ENCODE measurements around the gene SUSD1. TPM values are rescaled to one million over a fixed set of nuclear protein-coding genes. Genes with fewer than 3 reads are reported as not detected.

SUSD1 gene
- polyA plus RNA-seq, 1 of the 3 experiments (the other 2 are of a cell fraction), result 8.2 TPM

DNA sequence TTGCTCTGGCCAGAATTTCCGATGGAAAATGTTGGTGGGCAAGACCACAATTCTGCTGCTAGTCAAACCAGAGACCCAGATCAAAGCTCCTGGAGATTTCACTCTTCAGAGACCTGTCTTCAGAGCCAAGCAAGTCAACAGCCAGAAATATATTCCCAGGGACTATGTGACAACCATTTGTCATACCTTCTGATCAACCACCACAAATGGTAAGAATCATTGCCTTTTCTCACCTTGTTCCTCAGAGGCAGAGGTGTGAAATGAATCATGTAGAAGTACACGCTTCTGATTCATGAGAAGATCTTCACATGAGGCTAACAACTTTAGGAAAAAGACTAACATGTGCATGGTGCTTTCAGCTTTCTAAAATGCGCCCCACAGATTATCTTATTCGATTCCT is 53.5 kb downstream of the SUSD1 start:
- H3K4me2 ChIP-seq, result no peak overlapping the region
- no peak for DNase-seq
- TF ChIP-seq, protein P1, sequence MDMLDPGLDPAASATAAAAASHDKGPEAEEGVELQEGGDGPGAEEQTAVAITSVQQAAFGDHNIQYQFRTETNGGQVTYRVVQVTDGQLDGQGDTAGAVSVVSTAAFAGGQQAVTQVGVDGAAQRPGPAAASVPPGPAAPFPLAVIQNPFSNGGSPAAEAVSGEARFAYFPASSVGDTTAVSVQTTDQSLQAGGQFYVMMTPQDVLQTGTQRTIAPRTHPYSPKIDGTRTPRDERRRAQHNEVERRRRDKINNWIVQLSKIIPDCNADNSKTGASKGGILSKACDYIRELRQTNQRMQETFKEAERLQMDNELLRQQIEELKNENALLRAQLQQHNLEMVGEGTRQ (IDR thresholded peaks at IDR 0.05; ENCODE audit: borderline replicate concordance, low read depth, low read length), result no peak
- TF ChIP-seq, protein P2, sequence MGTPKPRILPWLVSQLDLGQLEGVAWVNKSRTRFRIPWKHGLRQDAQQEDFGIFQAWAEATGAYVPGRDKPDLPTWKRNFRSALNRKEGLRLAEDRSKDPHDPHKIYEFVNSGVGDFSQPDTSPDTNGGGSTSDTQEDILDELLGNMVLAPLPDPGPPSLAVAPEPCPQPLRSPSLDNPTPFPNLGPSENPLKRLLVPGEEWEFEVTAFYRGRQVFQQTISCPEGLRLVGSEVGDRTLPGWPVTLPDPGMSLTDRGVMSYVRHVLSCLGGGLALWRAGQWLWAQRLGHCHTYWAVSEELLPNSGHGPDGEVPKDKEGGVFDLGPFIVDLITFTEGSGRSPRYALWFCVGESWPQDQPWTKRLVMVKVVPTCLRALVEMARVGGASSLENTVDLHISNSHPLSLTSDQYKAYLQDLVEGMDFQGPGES (IDR thresholded peaks at IDR 0.05; ENCODE audit: low read depth, low read length), result no peak
- TF ChIP-seq FOXM1 (IDR thresholded peaks at IDR 0.05; ENCODE audit: low read depth), result no peak
- TF ChIP-seq EZH2phosphoT487 (IDR thresholded peaks at IDR 0.05; ENCODE audit: borderline replicate concordance, low read depth), result no peak
- TF ChIP-seq, protein P3, sequence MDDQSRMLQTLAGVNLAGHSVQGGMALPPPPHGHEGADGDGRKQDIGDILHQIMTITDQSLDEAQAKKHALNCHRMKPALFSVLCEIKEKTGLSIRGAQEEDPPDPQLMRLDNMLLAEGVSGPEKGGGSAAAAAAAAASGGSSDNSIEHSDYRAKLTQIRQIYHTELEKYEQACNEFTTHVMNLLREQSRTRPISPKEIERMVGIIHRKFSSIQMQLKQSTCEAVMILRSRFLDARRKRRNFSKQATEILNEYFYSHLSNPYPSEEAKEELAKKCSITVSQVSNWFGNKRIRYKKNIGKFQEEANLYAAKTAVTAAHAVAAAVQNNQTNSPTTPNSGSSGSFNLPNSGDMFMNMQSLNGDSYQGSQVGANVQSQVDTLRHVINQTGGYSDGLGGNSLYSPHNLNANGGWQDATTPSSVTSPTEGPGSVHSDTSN (IDR thresholded peaks at IDR 0.05), result no peak
- no peak for TF ChIP-seq RXRA (IDR thresholded peaks at IDR 0.05; ENCODE audit: borderline replicate concordance, low read depth)
- TF ChIP-seq EP300 (IDR thresholded peaks at IDR 0.05; ENCODE audit: borderline replicate concordance in 1 of 2, low read depth in 1 of 2, low read length in 1 of 2), result no peak
- TF ChIP-seq, protein P4, sequence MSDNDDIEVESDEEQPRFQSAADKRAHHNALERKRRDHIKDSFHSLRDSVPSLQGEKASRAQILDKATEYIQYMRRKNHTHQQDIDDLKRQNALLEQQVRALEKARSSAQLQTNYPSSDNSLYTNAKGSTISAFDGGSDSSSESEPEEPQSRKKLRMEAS (IDR thresholded peaks at IDR 0.05; ENCODE audit: low read depth), result no peak
- no peak for TF ChIP-seq MEF2A (IDR thresholded peaks at IDR 0.05; ENCODE audit: borderline replicate concordance, low read depth)
- TF ChIP-seq NFIC (IDR thresholded peaks at IDR 0.05; ENCODE audit: borderline replicate concordance), result no peak
- no peak for TF ChIP-seq TCF12 (IDR thresholded peaks at IDR 0.05)
- TF ChIP-seq RCOR1 (IDR thresholded peaks at IDR 0.05; ENCODE audit: low read length), result no peak
- TF ChIP-seq ELF1 (IDR thresholded peaks at IDR 0.05), result no peak
- TF ChIP-seq RFX5 (IDR thresholded peaks at IDR 0.05; ENCODE audit: low read length), result no peak
- TF ChIP-seq SMC3 (IDR thresholded peaks at IDR 0.05; ENCODE audit: low read depth, low read length), result no peak
- no peak for TF ChIP-seq JUND (IDR thresholded peaks at IDR 0.05)
- TF ChIP-seq, protein P5, sequence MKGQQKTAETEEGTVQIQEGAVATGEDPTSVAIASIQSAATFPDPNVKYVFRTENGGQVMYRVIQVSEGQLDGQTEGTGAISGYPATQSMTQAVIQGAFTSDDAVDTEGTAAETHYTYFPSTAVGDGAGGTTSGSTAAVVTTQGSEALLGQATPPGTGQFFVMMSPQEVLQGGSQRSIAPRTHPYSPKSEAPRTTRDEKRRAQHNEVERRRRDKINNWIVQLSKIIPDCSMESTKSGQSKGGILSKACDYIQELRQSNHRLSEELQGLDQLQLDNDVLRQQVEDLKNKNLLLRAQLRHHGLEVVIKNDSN (IDR thresholded peaks at IDR 0.05; ENCODE audit: borderline replicate concordance, low read depth), result no peak
- no peak for TF ChIP-seq MXI1 (IDR thresholded peaks at IDR 0.05; ENCODE audit: low read depth, low read length)
- no peak for TF ChIP-seq SIN3A (IDR thresholded peaks at IDR 0.05; ENCODE audit: borderline replicate concordance, low read depth, low read length)
- TF ChIP-seq, protein P6, sequence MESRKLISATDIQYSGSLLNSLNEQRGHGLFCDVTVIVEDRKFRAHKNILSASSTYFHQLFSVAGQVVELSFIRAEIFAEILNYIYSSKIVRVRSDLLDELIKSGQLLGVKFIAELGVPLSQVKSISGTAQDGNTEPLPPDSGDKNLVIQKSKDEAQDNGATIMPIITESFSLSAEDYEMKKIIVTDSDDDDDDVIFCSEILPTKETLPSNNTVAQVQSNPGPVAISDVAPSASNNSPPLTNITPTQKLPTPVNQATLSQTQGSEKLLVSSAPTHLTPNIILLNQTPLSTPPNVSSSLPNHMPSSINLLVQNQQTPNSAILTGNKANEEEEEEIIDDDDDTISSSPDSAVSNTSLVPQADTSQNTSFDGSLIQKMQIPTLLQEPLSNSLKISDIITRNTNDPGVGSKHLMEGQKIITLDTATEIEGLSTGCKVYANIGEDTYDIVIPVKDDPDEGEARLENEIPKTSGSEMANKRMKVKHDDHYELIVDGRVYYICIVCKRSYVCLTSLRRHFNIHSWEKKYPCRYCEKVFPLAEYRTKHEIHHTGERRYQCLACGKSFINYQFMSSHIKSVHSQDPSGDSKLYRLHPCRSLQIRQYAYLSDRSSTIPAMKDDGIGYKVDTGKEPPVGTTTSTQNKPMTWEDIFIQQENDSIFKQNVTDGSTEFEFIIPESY (IDR thresholded peaks at IDR 0.05; ENCODE audit: borderline replicate concordance, low read depth), result no peak

More for the DNA sequence above, 53.5 kb downstream of the SUSD1 start:
- ChIA-PET POLR2A (no interaction called here), CTCF (interaction anchor here (1.0 to 2.7 kb wide), 4 partner anchors 9 to 240 kb away, joined by 3 to 10 read pairs (median 6); no protein-coding TSS in a partner anchor)
- H3K36me3 ChIP-seq (replicated peaks in 1 of 2; ENCODE audit: control insufficient read depth in 1 of 2, insufficient read depth in 2 of 2, low read length in 1 of 2), result no peaks in the 10 kb centered on the region
- no peak overlapping the region for H3K27ac ChIP-seq (ENCODE audit: low read depth in 2 of 2, low read length in 1 of 2)
- no peaks in the 10 kb centered on the region for H4K20me1 ChIP-seq (ENCODE audit: insufficient read depth)
- peaks cover 0 to 5% of the 10 kb centered on the region in 2 experiments; a peak in 1 of 4 replicates for H3K4me1 ChIP-seq (ENCODE audit: control insufficient read depth in 1 of 2, insufficient read depth in 2 of 2, low read depth in 1 of 2, low read length in 1 of 2)
- no peak overlapping the region for H2AFZ ChIP-seq (ENCODE audit: low read depth)
- H3K27me3 ChIP-seq (ENCODE audit: insufficient read depth), result no peaks in the 10 kb centered on the region
- 97% methylated on average over 4 of the region's 4 CpGs for WGBS (ENCODE audit: low lambda C conversion rate)
- H3K9me2 ChIP-seq, result no peaks in the 10 kb centered on the region
- no peaks in the 10 kb centered on the region for H3K79me2 ChIP-seq (ENCODE audit: insufficient read depth)
- no peak overlapping the region for H3K9ac ChIP-seq
- H3F3A ChIP-seq (replicated peaks; ENCODE audit: insufficient read depth), result no peaks in the 10 kb centered on the region
- no peaks in the 10 kb centered on the region for H3K9me3 ChIP-seq
- H3K4me3 ChIP-seq (ENCODE audit: low read depth in 2 of 2, low read length in 1 of 2), result no peak overlapping the region

Measured in SK-N-SH (cell line).